ENCODE data around the gene PLEKHA6.

DNA sequence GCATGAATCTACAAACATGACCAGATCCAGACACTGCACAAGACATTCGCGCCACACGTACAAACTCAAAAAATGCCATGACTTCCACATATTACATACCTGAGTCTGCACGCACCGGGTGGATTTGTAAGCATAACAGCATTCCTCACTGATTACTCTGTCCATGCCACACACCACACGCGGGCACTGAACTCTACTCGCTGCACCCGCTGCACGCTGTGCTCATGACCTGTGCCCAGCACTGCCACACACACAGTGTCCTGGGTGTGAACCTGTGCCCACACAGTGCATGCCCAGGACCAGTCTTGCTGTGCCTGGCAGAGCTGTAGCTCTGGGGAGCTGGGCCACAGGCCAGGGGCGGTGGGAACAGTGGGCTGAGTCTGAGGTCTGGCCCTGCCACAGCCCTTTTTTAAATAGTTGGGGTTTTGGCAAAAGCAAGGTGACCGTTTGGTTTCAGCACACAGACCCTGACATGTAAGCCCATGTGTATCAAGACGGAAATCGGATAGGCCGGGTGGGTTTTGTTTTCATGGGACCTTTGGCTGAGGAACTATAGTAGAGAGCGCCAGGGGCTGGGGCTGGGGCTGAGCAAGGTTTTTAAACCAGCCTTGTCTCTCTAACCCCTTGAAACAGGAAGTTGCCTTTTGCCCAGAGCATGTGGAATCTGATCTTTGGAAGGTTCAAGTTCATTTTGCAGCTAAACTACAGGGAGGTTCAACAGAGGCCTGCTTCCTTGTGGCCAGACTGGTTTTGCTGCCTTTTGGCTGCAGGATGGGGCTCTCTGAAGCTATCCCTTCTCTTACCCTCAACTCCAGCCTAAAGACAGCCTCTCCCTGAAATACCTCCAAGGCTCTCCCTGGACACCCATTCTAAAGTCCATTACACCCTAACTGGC, 133.6 kb downstream of the PLEKHA6 start:
- TF ChIP-seq POLR2AphosphoS5 (IDR thresholded peaks at IDR 0.05), result no peak
- TF ChIP-seq MXI1 (conservative IDR thresholded peaks at IDR 0.05; ENCODE audit: poor library complexity, severe bottlenecking), result no peak
- TF ChIP-seq, protein P1, sequence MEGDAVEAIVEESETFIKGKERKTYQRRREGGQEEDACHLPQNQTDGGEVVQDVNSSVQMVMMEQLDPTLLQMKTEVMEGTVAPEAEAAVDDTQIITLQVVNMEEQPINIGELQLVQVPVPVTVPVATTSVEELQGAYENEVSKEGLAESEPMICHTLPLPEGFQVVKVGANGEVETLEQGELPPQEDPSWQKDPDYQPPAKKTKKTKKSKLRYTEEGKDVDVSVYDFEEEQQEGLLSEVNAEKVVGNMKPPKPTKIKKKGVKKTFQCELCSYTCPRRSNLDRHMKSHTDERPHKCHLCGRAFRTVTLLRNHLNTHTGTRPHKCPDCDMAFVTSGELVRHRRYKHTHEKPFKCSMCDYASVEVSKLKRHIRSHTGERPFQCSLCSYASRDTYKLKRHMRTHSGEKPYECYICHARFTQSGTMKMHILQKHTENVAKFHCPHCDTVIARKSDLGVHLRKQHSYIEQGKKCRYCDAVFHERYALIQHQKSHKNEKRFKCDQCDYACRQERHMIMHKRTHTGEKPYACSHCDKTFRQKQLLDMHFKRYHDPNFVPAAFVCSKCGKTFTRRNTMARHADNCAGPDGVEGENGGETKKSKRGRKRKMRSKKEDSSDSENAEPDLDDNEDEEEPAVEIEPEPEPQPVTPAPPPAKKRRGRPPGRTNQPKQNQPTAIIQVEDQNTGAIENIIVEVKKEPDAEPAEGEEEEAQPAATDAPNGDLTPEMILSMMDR (IDR thresholded peaks at IDR 0.05; ENCODE audit: poor library complexity, severe bottlenecking), result no peak

Measured in neural cell (in vitro differentiated cells).